ENCODE results near the gene RAPGEF6.
A peak's percentile ranks its signal among the peaks of the same experiment; 100 is the strongest.
"Not testable (repeated sequence)": the region's sequence is repeated elsewhere in the genome, so short reads cannot be mapped to it uniquely, and the experiment has no call there.

Gene RAPGEF6

GRCh38 chr5:131640043-131640856 lies 5.2 kb upstream of the RAPGEF6 start:
- DNase-seq (ENCODE audit: low read depth), result peak; percentile 19

DNA sequence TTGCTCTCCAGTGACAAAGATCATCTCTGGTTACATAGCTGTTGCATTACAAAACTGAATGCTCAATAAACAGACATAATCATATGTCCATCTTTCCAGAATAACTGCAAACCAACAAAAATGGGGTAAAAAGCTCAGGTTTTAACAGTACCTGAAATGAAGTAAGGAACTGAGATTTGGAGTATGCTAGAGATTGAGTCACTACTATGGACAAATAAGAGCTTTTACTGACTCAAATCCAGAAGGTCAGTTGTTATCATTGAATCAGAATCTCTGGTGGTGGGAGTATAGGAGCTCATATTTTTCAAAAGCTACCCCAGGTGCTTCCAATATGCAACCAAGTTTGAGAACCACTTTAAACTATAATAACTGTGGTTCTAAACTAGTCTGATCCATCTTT lies 4.1 kb upstream of the RAPGEF6 start:
- no peak for DNase-seq (ENCODE audit: low read depth)

DNA sequence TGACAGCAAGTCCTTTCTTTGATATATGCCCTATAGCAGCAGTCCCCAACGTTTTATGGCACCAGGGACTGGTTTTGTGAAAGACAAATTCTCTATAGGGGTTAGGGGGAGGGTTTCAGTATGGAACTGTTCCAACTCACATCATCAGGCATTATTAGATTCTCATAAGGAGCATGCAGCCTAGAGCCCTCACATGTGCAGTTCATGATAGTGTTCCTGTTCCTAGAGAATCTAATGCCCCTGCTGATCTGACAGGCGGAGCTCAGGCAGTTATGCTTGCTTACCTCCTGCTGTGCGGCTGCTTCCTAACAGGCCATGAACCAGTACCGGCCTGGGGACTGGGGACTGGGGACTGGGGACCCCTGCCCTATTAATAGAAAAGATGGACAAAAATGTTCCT lies 2.7 kb upstream of the RAPGEF6 start:
- DNase-seq (ENCODE audit: low read depth), result no peak

DNA sequence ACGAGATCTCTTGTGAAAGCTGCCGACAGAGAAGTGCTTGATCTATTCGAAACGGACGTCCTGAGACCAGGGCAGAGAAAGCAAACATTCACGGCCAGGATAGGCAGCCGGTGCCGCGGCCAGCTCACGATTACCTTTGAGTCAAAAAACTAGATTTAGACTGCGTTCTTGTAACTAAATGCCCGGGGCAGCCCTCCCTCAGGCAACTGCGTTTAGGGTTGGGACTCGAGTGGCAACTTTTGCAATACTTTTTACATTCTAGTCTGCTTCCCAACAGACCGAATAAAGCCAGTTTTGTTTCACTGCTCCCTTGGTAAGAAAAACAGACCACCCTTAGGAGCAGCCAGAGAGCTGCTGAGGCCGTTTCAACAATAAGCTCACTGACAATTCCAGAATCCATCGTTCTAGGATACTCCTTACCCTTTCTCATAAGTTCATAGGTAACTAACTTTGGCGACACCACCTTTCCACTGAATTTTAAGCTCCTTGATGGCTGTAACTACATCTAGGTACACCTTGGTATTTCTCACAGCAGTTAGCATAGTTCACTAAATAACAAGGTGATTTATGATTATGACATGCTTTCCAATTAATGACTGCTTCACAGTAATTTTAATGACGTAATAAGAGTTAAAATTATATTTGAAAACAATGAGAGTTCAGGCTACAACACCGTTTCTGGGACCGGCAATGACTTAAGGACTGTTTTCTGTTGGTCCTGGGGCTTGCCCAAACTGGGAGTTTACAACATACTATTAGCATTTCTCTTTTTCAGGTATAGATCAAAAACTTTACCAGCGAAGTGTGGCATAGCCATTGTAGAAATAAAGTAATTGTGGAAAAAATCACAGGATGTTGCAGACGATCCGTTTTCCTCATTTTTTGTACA lies 899 bp upstream of the RAPGEF6 start:
- DNase-seq (ENCODE audit: low read depth), result no peak

DNA sequence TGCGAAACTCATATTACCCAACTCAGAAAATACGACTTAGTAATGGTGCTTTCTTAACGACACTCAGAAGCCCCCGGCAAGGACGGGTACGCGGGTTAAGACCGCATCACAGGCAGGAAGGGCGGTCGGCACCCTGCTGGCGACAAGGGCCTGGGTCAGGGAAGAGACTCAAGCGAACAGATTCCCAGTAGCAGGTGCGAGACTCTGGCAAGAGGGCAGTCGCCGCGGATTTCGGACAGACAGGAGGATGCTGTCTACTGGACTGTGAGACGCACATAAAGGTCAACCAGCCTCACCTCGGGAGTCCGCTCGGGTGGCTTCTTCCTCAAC lies 398 bp downstream of the RAPGEF6 start:
- DNase-seq (ENCODE audit: low read depth), result peak; percentile 19

DNA sequence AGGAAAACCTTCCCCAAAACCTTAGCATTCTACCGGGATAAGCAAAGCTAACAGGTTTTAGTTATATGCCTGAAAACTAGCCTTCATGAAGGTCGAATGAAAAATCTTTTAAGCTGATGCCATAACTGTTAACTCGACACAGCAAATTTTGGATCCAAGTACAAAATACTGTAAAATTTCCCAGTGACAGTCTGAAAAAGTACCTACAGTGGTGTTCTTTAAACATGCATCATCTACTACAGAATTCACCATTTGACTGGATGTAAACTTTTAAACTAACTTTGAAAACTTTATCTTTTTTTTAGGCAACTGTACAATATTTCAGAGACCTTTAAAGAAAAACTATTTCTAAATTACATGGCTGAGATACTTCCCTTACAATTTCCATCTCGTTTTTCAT lies 791 bp downstream of the RAPGEF6 start:
- no peak for DNase-seq (ENCODE audit: low read depth)

GRCh38 chr5:131633830-131634229 lies 1.2 kb downstream of the RAPGEF6 start:
- no peak for DNase-seq (ENCODE audit: low read depth)

- DNase-seq (ENCODE audit: low read depth), result no peak
Measured at GRCh38 chr5:131630963-131631350, 4.1 kb downstream of the RAPGEF6 start.

DNA sequence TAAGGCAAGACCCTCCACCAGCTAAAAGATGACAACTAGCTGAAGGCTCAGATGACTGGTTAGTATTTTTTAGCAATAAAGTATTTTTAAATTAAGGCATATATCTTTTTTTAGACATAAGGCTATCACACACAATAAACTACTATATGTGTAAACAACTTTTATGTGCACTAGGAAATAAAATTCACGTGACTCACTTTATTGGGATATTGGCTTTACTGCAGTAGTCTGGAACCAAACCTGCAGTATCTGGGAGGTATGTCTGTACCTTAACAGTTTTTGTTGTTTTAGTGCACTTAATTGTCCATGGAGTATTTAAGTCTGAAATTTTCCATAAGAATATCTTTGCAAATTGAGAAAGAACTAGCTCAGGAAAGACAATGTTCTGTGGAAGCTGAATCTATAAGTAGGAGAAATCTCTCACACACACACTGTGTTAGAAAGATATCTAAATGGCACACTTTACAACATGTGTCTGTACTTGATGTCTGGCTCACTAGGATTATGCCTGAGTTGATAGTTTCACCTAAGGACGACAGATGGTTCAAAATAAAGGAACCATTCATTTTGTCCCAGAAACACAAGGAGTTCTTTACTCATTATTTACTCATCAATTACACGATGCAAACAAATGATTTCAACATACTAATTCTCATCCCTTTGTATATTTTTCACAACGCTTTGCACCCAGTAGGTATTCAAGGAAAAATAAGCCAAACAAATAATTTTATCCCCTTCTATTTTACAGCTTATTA lies 4.6 kb downstream of the RAPGEF6 start:
- DNase-seq (ENCODE audit: low read depth), result no peak

- DNase-seq (ENCODE audit: low read depth), result no peak
Measured at GRCh38 chr5:131628990-131629389, 6.0 kb downstream of the RAPGEF6 start.

- no peak for DNase-seq (ENCODE audit: low read depth)
Measured at GRCh38 chr5:131627207-131627865, 7.7 kb downstream of the RAPGEF6 start.

DNA sequence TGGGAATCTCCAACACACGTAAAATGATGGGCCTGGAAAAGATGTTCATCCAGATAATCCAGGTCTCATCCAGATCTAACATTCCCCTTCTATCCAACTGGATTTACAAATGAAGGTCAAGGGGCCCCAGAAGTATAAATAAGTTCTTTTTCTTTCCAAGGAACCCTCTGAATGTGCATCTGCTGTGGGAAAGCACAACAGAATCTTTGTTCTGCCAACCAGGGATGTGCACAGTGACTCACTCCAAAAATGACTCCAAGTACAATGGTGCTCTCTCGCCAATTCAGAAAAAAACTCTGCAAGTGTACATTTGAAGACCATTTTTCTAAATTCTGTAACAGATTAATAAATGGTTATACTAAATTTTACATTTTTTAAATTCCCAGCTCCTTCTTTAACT lies 12.4 kb downstream of the RAPGEF6 start:
- DNase-seq (ENCODE audit: low read depth), result no peak

GRCh38 chr5:131621164-131621563 lies 13.9 kb downstream of the RAPGEF6 start:
- DNase-seq (ENCODE audit: low read depth), result not testable (repeated sequence)

DNA sequence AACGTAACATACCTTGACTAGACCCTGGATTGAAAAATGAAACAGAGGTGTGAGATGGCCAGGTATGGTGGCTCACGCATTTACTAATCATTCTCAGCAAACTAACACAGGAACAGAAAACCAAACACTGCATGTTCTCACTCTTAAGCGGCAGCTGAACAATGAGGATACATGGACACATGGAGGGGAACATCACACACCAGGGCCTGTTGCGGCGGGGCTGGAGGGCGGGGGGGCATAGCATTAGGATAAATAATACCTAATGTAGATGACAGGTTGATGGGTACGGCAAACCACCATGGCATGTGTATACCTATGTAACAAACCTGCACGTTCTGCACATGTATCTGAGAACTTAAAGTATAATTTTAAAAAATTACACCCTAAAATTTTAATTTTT lies 15.9 kb downstream of the RAPGEF6 start:
- no peak for DNase-seq (ENCODE audit: low read depth)

DNA sequence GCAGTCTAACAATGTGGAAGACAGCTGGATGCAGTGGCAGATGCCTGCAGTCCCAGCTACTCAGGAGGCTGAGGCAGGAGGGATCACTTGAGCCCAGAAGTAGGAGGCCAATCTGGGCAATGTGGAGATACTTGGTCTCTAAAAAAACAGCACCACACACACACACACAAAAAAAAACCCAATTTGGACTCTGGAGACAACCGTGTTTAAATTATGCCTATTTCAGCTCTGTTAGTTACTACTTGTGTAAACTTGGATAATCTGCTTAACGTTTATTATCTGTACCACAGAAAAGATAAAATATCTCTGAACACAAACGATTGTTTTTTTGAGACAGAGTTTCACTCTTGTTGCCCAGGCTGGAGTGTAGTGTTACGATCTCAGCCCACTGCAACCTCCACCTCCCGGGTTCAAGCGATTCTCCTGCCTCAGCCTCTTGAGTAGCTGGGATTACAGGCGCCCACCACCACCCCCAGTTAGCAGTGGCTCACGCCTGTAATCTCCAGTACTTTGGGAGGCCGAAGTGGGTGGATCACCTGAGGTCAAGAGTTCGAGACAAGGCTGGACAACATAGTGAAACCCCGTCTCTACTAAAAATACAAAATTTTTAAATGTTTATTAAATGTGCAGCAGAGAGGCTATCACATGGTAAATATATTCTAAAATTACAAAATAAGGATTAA lies 17.7 kb downstream of the RAPGEF6 start:
- DNase-seq (ENCODE audit: low read depth), result no peak

DNA sequence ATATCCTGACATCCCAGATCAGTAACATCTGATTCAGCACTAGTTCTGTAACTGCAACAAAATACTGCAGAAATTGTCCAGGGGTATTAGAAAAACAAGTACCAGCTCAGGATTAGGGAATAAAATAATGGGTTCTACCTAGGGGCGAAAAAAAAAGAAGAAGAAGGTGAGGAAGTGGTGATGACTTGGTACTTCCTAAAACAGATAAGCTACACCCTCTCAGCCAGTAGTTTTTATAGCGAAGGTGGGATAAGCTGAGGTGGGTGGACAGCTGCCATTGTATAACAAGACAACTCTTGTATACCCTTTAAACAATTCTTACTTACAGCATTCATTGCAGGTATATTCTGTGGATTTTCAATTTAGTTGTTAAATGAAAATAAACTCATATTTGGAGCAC lies 19.1 kb downstream of the RAPGEF6 start:
- no peak for DNase-seq (ENCODE audit: low read depth)

DNA sequence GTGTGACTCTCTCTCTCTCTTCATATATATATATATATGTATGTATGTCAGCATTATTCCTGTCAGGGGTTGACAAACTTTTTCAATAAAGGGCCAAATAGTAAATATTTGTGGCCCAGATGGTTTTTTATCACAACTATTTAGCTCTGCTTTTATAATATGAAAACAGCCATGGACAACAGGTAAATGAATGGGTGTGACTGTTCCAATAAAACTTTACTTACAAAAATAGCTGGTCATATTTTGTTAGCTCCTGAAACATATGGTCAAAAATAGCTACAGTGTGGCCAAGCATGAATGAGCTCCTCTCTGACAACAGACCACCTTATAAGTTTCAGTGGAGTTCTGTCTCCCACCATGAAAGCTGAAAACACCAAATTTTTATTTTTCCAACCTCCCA lies 21.6 kb downstream of the RAPGEF6 start:
- DNase-seq (ENCODE audit: low read depth), result no peak

DNA sequence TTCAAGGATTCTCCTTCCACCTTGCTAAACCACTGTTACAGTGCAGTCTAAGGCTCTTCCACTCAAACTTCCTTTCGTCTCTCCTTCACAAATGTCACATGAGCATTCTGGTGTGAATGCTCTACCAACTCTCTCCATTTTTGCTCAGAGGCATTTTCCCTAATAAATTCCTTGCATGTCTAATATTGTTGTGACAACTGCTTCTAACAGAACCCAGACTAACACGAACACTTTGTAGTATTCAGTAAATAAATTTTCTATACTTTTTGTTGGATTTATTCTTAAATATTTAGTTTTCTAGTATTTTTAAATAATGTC lies 24.0 kb downstream of the RAPGEF6 start:
- no peak for DNase-seq (ENCODE audit: low read depth)

DNA sequence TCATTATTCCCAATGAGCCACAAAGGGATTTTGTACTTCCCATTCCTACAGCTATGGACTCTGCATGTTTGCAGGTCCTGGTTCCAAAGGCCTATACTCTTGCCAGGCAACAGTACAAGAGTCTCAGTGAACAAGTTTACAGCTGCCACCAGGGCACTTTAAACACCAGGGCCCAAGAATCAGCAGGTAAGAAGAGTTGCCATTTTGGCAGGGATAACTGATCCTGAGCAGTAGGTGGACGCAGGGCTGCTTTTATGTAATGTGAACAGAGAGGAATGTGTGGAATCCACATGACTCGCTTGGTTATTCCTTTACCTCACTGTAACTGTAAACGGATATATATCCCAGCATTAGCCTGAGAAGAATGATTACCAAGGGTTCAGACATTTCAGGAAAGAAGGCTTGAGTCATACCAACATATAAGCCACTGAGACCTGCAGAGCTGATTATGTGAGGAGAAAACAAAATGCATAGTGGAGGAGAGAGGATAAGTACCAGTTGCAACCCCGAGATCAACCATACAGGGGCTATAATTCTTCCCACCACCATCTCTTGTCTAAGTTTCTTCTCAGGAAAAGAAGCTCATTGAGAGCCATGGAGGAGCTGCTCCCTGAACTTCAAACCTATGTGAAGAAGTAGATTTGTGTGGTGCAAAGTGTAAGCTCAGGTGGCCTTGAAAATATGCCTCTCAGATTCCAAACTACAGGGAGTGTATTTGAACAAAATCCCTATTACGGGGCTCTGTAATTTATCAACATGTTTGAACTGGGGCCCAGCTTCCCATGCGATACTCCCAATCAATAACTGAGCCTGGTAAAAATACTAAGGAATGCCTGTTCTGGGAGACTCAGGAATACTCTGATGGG lies 24.6 kb downstream of the RAPGEF6 start:
- no peak for DNase-seq (ENCODE audit: low read depth)

DNA sequence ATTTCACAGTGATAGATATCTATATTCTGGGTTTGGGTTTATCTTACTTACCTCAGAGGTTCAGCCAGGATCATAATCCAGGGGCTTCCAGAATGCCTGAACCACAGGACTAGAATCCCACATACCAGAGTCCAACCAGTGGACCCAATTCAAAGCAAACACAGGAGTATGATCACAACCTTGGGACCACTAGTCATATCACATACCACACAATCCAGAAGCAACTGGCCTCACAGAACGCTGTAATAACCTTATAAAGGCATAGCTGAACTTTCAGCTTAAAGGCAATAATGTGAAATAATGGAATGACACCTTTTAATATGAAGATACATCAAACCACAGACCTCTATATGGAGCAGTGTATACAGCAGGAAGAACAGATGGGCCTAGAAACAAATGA lies 25.3 kb downstream of the RAPGEF6 start:
- no peak for DNase-seq (ENCODE audit: low read depth)

- no peak for DNase-seq (ENCODE audit: low read depth)
Measured at GRCh38 chr5:131608597-131608996, 26.4 kb downstream of the RAPGEF6 start.

Data from stimulated activated CD8-positive, alpha-beta memory T cell treated with anti-CD3 and anti-CD28 coated beads, Interleukin-7, amount 100 ng/mL, for 24 hours (primary cell).